IMR-90 (cell line): ENCODE results near the gene C11orf21. TPM values are rescaled to one million over a fixed set of nuclear protein-coding genes. Genes with fewer than 3 reads are reported as not detected.

ENCODE experiments used
- ATAC-seq: fragments of 200-7000 bp; cut with Tn5 transposase; 2 replicates; pipeline ENCODE4 v1.9.1; 2020; ENCODE audit warnings: low read depth, mild to moderate bottlenecking, moderate library complexity
- BruUV-seq: library from RNA; stranded (reverse); fragments of 400-500 nt; replicated peaks from 2 replicates; lab custom pipeline; 2021; lab: Mats Ljungman, UMichigan
- CTCF ChIA-PET: fragments of 300-600 bp; formaldehyde crosslinking; extraction: SDS; loops from one replicate; lab custom pipeline; 2021; ENCODE audit warnings: antibody characterized with exemption; lab: Yijun Ruan, JAX
- POLR2A ChIA-PET: fragments of 300-600 bp; sonication (Branson Sonifier 250); formaldehyde crosslinking; loops from one replicate; lab custom pipeline; 2022; ENCODE audit warnings: antibody characterized with exemption; ENCODE audit not compliant: unreplicated experiment; lab: Charles Lee
- DNase-seq: peaks from one replicate; pipeline ENCODE4 v3.0.0; 2013
- H2AFZ ChIP-seq: replicated peaks from 2 replicates; pipeline ENCODE3; 2013; ENCODE audit warnings: low read length, mild to moderate bottlenecking; ENCODE audit not compliant: poor library complexity
- H2AK5ac ChIP-seq: 2 replicates; pipeline ENCODE4 v1.6.1; 2013; ENCODE audit warnings: low read depth, low read length, inconsistent platforms
- H2AK9ac ChIP-seq: replicated peaks from 2 replicates; pipeline ENCODE3; 2013; ENCODE audit warnings: mild to moderate bottlenecking, low read depth, low read length, moderate library complexity; ENCODE audit not compliant: poor library complexity
- H2BK120ac ChIP-seq: 2 replicates; pipeline ENCODE4 v1.6.1; 2013; ENCODE audit warnings: low read depth, low read length, inconsistent platforms
- H2BK15ac ChIP-seq: 3 replicates; pipeline ENCODE4 v1.6.1; 2013; ENCODE audit warnings: low read depth, low read length, inconsistent platforms
- H2BK20ac ChIP-seq: 2 replicates; pipeline ENCODE4 v1.6.1; 2013; ENCODE audit warnings: low read depth, mild to moderate bottlenecking, inconsistent platforms, low read length, moderate library complexity
- H2BK5ac ChIP-seq: 2 replicates; pipeline ENCODE4 v1.6.1; 2013; ENCODE audit warnings: mild to moderate bottlenecking, low read depth, low read length, inconsistent platforms; ENCODE audit not compliant: poor library complexity, severe bottlenecking
- H3K14ac ChIP-seq: replicated peaks from 2 replicates; pipeline ENCODE4 v1.6.1; 2013; ENCODE audit warnings: low read depth, low read length, inconsistent platforms
- H3K18ac ChIP-seq: 2 replicates; pipeline ENCODE4 v1.6.1; 2013; ENCODE audit warnings: low read depth, low read length, control low read depth
- H3K23ac ChIP-seq: 2 replicates; pipeline ENCODE4 v1.6.1; 2013; ENCODE audit warnings: low read depth, low read length, inconsistent platforms
- H3K27ac ChIP-seq: 2 replicates; pipeline ENCODE4 v1.5.1; 2013; ENCODE audit warnings: mild to moderate bottlenecking, control low read depth, low read length; ENCODE audit not compliant: insufficient read depth
- H3K27me3 ChIP-seq: 2 replicates; pipeline ENCODE4 v1.6.1; 2013; ENCODE audit warnings: low read length; ENCODE audit not compliant: control insufficient read depth, insufficient read depth
- H3K36me3 ChIP-seq: 2 replicates; pipeline ENCODE4 v1.6.1; 2013; ENCODE audit warnings: low read length, mixed read lengths; ENCODE audit not compliant: control insufficient read depth, insufficient read depth
- H3K4ac ChIP-seq: 2 replicates; pipeline ENCODE4 v1.6.1; 2013; ENCODE audit warnings: low read depth, low read length, inconsistent platforms
- H3K4me1 ChIP-seq: 2 replicates; pipeline ENCODE4 v1.6.1; 2013; ENCODE audit warnings: low read length, mixed read lengths; ENCODE audit not compliant: control insufficient read depth, insufficient read depth
- H3K4me2 ChIP-seq: 2 replicates; pipeline ENCODE4 v1.6.1; 2013; ENCODE audit warnings: low read depth, mild to moderate bottlenecking, control low read depth, low read length, moderate library complexity
- H3K4me3 ChIP-seq: 2 replicates; pipeline ENCODE4 v1.5.1; 2013; ENCODE audit warnings: low read depth, mild to moderate bottlenecking, control low read depth, low read length, moderate library complexity; ENCODE audit not compliant: insufficient read depth
- H3K56ac ChIP-seq: 2 replicates; pipeline ENCODE4 v1.6.1; 2013; ENCODE audit warnings: low read length, inconsistent platforms; ENCODE audit not compliant: insufficient read depth; ENCODE audit errors: extremely low read depth
- H3K79me1 ChIP-seq, 2 experiments: 2 replicates each; pipeline ENCODE4 v1.6.1; 2013; ENCODE audit warnings: low read length in 2 of 2, inconsistent platforms in 1 of 2, low read depth in 1 of 2
- H3K9ac ChIP-seq: 2 replicates; pipeline ENCODE4 v1.6.1; 2013; ENCODE audit warnings: low read depth, low read length, control low read depth
- H3K9me1 ChIP-seq: 2 replicates; pipeline ENCODE4 v1.6.1; 2013; ENCODE audit warnings: low read length, inconsistent platforms; ENCODE audit not compliant: insufficient read depth
- H3K9me3 ChIP-seq: 2 replicates; pipeline ENCODE4 v1.6.1; 2013; ENCODE audit warnings: low read length; ENCODE audit not compliant: control insufficient read depth, insufficient read depth
- H4K20me1 ChIP-seq: 2 replicates; pipeline ENCODE4 v1.6.1; 2013; ENCODE audit warnings: low read length, inconsistent platforms; ENCODE audit not compliant: insufficient read depth
- H4K5ac ChIP-seq: 2 replicates; pipeline ENCODE4 v1.6.1; 2013; ENCODE audit warnings: mild to moderate bottlenecking, low read depth, low read length, control low read depth
- H4K8ac ChIP-seq, 2 experiments: 2 replicates each; pipeline ENCODE4 v1.6.1; 2013; ENCODE audit warnings: low read depth in 2 of 2, low read length in 2 of 2, control low read depth in 1 of 2, inconsistent platforms in 1 of 2
- H4K91ac ChIP-seq: 2 replicates; pipeline ENCODE4 v1.6.1; 2013; ENCODE audit warnings: low read depth, low read length, inconsistent platforms; ENCODE audit not compliant: insufficient read depth
- BHLHE40 ChIP-seq: fragments of 150-350 bp; IDR thresholded peaks from 2 replicates; pipeline ENCODE4 v1.6.1; 2016; ENCODE audit warnings: mild to moderate bottlenecking, low read depth, low read length
- CEBPB ChIP-seq: IDR thresholded peaks from 2 replicates; pipeline ENCODE4 v1.6.1; 2012; ENCODE audit warnings: low read depth, low read length, improper control_type of control experiment
- CHD1 ChIP-seq: IDR thresholded peaks from 2 replicates; pipeline ENCODE4 v1.6.1; 2012; ENCODE audit warnings: low read depth, low read length, improper control_type of control experiment
- FOS ChIP-seq: fragments of 150-350 bp; IDR thresholded peaks from 2 replicates; pipeline ENCODE4 v1.6.1; 2016; ENCODE audit warnings: low read depth, low read length
- MAFK ChIP-seq: IDR thresholded peaks from 2 replicates; pipeline ENCODE4 v1.6.1; 2012; ENCODE audit warnings: low read depth, low read length, improper control_type of control experiment
- MXI1 ChIP-seq: IDR thresholded peaks from 2 replicates; pipeline ENCODE4 v1.6.1; 2012; ENCODE audit warnings: low read depth, mild to moderate bottlenecking, low read length, moderate library complexity, borderline replicate concordance
- NFE2L2 ChIP-seq: fragments of 150-350 bp; IDR thresholded peaks from 2 replicates; pipeline ENCODE4 v1.6.1; 2016; ENCODE audit warnings: low read depth, mild to moderate bottlenecking, low read length
- POLR2A ChIP-seq: IDR thresholded peaks from 2 replicates; pipeline ENCODE4 v1.6.1; 2012; ENCODE audit warnings: mild to moderate bottlenecking, low read depth, low read length
- RAD21 ChIP-seq: IDR thresholded peaks from 2 replicates; pipeline ENCODE4 v1.6.1; 2012; ENCODE audit warnings: low read length, improper control_type of control experiment
- RCOR1 ChIP-seq: IDR thresholded peaks from 2 replicates; pipeline ENCODE4 v1.6.1; 2012; ENCODE audit warnings: mild to moderate bottlenecking, low read length, improper control_type of control experiment; ENCODE audit not compliant: insufficient replicate concordance
- RFX5 ChIP-seq: IDR thresholded peaks from 2 replicates; pipeline ENCODE4 v1.8.0; 2012; ENCODE audit warnings: low read depth, mild to moderate bottlenecking, low read length, moderate library complexity
- SMC3 ChIP-seq: fragments of 150-350 bp; IDR thresholded peaks from 2 replicates; pipeline ENCODE4 v1.6.1; 2016; ENCODE audit warnings: low read depth, mild to moderate bottlenecking, antibody characterized with exemption, low read length, moderate library complexity
- USF2 ChIP-seq: fragments of 150-350 bp; IDR thresholded peaks from 2 replicates; pipeline ENCODE4 v1.6.1; 2017; ENCODE audit warnings: mild to moderate bottlenecking, antibody characterized with exemption, low read length, low read depth
- WGBS, 2 experiments: methylation state at CpG; one replicate each; pipeline versions ENCODE4 v1.1.5 to v1.1.7; 2013; ENCODE audit warnings: missing lambda C conversion rate in 2 of 2; ENCODE audit not compliant: insufficient read length in 1 of 2; ENCODE audit errors: extremely low coverage in 2 of 2; 5-methylcytosine and 5-hydroxymethylcytosine counted together
- dilution Hi-C: fragments of 300-500 bp; cut with HindIII; formaldehyde crosslinking; loops from one replicate; pipeline ENCODE4 v1.14.3; 2018; ENCODE audit warnings: low sequenced_read_pairs; ENCODE audit not compliant: unreplicated experiment
- in situ Hi-C: fragments of 300-500 bp; cut with MboI; formaldehyde crosslinking; loops from 3 replicates; pipeline ENCODE4 v1.14.3; 2019; ENCODE audit warnings: low sequenced_read_pairs, inconsistent platforms, mixed read lengths
- intact Hi-C: fragments of 100-400 bp; cut with micrococcal nuclease; formaldehyde crosslinking; loops from 2 replicates; pipeline ENCODE4 v1.10.0; 2022
- polyA plus RNA-seq, 3 experiments: library from polyadenylated mRNA; depleted of rRNA; stranded (reverse); fragments of >200 nt; gene quantifications; 2 replicates each; pipeline ENCODE4 v1.2.3, GENCODE V29; 2012; ENCODE audit warnings: low replicate concordance in 1 of 3
- total RNA-seq: library from RNA; depleted of rRNA; stranded (reverse); fragments of >200 nt; gene quantifications from 2 replicates; pipeline ENCODE4 v1.2.3, GENCODE V29; 2012
- TF ChIP-seq, protein P1 (sequence below): fragments of 150-350 bp; IDR thresholded peaks from 2 replicates; pipeline ENCODE4 v1.6.1; 2016; ENCODE audit warnings: low read depth, mild to moderate bottlenecking, low read length, moderate library complexity, borderline replicate concordance
- TF ChIP-seq, protein P2 (sequence below): conservative IDR thresholded peaks from 2 replicates; pipeline ENCODE4 v1.5.1; 2012; ENCODE audit warnings: mild to moderate bottlenecking, low read depth, low read length, improper control_type of control experiment

C11orf21 gene
- total and polyA plus RNA-seq, 2 of the 4 experiments (the other 2 are of a cell fraction), result not detected

DNA sequence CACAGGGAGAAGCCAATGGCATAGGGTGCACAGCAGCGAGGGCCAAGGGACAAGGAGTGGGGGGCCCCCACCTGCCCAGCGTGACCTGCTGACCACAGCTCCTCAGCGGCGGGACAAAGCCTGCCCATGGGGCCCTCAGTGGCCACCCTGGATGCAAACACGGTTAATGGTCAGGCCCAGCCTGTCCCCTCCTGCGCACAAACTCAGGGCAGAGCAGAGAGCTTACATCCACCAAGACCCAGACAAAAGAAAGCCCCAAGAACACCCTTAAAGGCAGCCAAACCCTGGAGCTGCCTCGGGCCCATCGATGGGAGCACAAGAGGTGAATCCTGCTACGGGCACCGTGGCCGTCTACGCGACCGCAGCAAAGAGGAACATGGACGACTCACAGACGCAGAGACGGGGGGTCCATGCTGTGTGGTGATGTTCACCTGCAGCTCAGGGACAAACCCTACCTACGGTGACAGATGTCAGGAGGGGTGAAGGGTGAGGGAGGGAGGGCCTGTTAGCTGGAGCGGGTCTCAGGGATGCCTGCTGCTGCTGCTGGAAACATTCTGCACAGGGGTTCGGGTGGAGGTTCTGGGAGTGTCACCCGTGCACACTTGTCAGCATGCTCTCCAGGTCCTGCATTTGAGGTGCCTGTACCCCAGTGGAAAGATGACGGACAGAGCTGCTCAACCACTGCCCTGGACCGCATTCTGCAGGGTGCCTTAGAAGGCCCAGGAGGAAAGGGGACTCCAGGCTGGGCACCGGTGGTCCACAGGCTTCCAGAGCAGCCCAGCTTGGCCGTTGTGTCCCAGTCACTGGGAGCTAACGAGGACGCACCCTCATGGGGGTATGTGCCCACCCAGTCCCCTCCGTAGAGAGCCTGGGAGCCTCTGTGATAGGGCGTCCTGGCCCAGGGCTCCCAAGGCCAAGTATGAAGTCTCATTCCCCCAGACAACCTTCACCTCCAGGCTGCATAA lies 42.9 kb downstream of the C11orf21 start:
- no TSS peak for BruUV-seq
- no peak for TF ChIP-seq NFE2L2
- no peak for TF ChIP-seq RCOR1
- TF ChIP-seq SMC3, result no peak
- no peak for TF ChIP-seq BHLHE40
- TF ChIP-seq MAFK, result no peak
- TF ChIP-seq CHD1, result no peak
- no peak for TF ChIP-seq CEBPB
- no peak for TF ChIP-seq RAD21
- TF ChIP-seq RFX5, result no peak
- no peak for TF ChIP-seq USF2
- TF ChIP-seq POLR2A, result no peak
- no peak for TF ChIP-seq MXI1
- TF ChIP-seq, protein P1, sequence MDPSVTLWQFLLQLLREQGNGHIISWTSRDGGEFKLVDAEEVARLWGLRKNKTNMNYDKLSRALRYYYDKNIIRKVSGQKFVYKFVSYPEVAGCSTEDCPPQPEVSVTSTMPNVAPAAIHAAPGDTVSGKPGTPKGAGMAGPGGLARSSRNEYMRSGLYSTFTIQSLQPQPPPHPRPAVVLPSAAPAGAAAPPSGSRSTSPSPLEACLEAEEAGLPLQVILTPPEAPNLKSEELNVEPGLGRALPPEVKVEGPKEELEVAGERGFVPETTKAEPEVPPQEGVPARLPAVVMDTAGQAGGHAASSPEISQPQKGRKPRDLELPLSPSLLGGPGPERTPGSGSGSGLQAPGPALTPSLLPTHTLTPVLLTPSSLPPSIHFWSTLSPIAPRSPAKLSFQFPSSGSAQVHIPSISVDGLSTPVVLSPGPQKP, result no peak
- TF ChIP-seq, protein P2, sequence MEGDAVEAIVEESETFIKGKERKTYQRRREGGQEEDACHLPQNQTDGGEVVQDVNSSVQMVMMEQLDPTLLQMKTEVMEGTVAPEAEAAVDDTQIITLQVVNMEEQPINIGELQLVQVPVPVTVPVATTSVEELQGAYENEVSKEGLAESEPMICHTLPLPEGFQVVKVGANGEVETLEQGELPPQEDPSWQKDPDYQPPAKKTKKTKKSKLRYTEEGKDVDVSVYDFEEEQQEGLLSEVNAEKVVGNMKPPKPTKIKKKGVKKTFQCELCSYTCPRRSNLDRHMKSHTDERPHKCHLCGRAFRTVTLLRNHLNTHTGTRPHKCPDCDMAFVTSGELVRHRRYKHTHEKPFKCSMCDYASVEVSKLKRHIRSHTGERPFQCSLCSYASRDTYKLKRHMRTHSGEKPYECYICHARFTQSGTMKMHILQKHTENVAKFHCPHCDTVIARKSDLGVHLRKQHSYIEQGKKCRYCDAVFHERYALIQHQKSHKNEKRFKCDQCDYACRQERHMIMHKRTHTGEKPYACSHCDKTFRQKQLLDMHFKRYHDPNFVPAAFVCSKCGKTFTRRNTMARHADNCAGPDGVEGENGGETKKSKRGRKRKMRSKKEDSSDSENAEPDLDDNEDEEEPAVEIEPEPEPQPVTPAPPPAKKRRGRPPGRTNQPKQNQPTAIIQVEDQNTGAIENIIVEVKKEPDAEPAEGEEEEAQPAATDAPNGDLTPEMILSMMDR, result no peak
- TF ChIP-seq FOS, result no peak

More for the DNA sequence above, 42.9 kb downstream of the C11orf21 start:
- Histone ChIP-seq H3K36me3 (no peaks in the 10 kb centered on the region), H4K20me1 (no peaks in the 10 kb centered on the region), H2AK9ac (no peak overlapping the region), H2BK15ac (no peak overlapping the region), H3K9me1 (no peaks in the 10 kb centered on the region), H3K18ac (no peak overlapping the region), H4K91ac (no peak overlapping the region), H2BK120ac (no peak overlapping the region), H2AK5ac (no peak overlapping the region), H3K4me1 (no peaks in the 10 kb centered on the region), H3K14ac (no peak overlapping the region), H3K4ac (no peak overlapping the region), H3K9me3 (no peaks in the 10 kb centered on the region), H3K9ac (no peak overlapping the region), H3K27me3 (peaks cover 37% of the 10 kb centered on the region), H2BK20ac (no peak overlapping the region), H3K4me2 (no peak overlapping the region), H3K4me3 (no peak overlapping the region), H4K5ac (no peak overlapping the region), H3K56ac (no peak overlapping the region), H3K23ac (no peak overlapping the region), H4K8ac (no peak overlapping the region), H3K27ac (no peak overlapping the region), H3K79me1 (no peaks in the 10 kb centered on the region), H2BK5ac (no peak overlapping the region), H2AFZ (no peak overlapping the region)
- ATAC-seq, result no peak
- POLR2A ChIA-PET, result no interaction called here
- in situ Hi-C loops, result no loop called here
- intact Hi-C loops, result no loop called here
- no peak for DNase-seq
- dilution Hi-C loops, result no loop called here
- 77% methylated on average over 14 of the region's 29 CpGs; no CpG with 5 or more reads in 1 of the 2 experiments for WGBS, 2 experiments
- CTCF ChIA-PET, result no interaction called here
